ENCODE measurements around the gene NT5C3B.

Gene NT5C3B

GRCh38 chr17:41803049-41804020 is 32.7 kb downstream of the NT5C3B start:
- H3K4me3 ChIP-seq (ENCODE audit: low read length), result no peak overlapping the region
- peaks cover 12% of the 10 kb centered on the region for H3K4me1 ChIP-seq (ENCODE audit: control insufficient read depth, low read depth, low read length)
- H3K9ac ChIP-seq (ENCODE audit: low read length), result no peak overlapping the region
- H3K36me3 ChIP-seq (ENCODE audit: control insufficient read depth, low read depth, low read length), result no peaks in the 10 kb centered on the region
- no peaks in the 10 kb centered on the region for H3K9me3 ChIP-seq (ENCODE audit: control insufficient read depth, low read depth, low read length)
- no peak overlapping the region for H3K27ac ChIP-seq (ENCODE audit: low read length)
- no peaks in the 10 kb centered on the region for H3K27me3 ChIP-seq (ENCODE audit: control insufficient read depth, insufficient read depth, low read length)

GRCh38 chr17:41801374-41802271 is 34.4 kb downstream of the NT5C3B start:
- Histone ChIP-seq H3K4me3 (ENCODE audit: low read length) (peak overlapping the region; percentile 18), H3K27ac (ENCODE audit: low read length) (no peak overlapping the region)

GRCh38 chr17:41800601-41801373 is 35.2 kb downstream of the NT5C3B start:
- H3K4me3 ChIP-seq (ENCODE audit: low read length), result peak overlapping the region; percentile 18
- no peak overlapping the region for H3K9ac ChIP-seq (ENCODE audit: low read length)
- H3K9me3 ChIP-seq (ENCODE audit: control insufficient read depth, low read depth, low read length), result no peaks in the 10 kb centered on the region
- no peaks in the 10 kb centered on the region for H3K27me3 ChIP-seq (ENCODE audit: control insufficient read depth, insufficient read depth, low read length)
- H3K4me1 ChIP-seq (ENCODE audit: control insufficient read depth, low read depth, low read length), result peaks cover 12% of the 10 kb centered on the region
- H3K27ac ChIP-seq (ENCODE audit: low read length), result no peak overlapping the region
- no peaks in the 10 kb centered on the region for H3K36me3 ChIP-seq (ENCODE audit: control insufficient read depth, low read depth, low read length)

More at GRCh38 chr17:41801374-41802271, 34.4 kb downstream of the NT5C3B start:
- Histone ChIP-seq H3K9me3 (ENCODE audit: control insufficient read depth, low read depth, low read length) (no peaks in the 10 kb centered on the region), H3K27me3 (ENCODE audit: control insufficient read depth, insufficient read depth, low read length) (no peaks in the 10 kb centered on the region), H3K36me3 (ENCODE audit: control insufficient read depth, low read depth, low read length) (no peaks in the 10 kb centered on the region), H3K4me1 (ENCODE audit: control insufficient read depth, low read depth, low read length) (peaks cover 12% of the 10 kb centered on the region), H3K9ac (ENCODE audit: low read length) (no peak overlapping the region)

GRCh38 chr17:41799366-41799765 is 36.7 kb downstream of the NT5C3B start:
- Histone ChIP-seq H3K27me3 (ENCODE audit: control insufficient read depth, insufficient read depth, low read length) (peaks cover 3% of the 10 kb centered on the region), H3K4me3 (ENCODE audit: low read length) (no peak overlapping the region), H3K9me3 (ENCODE audit: control insufficient read depth, low read depth, low read length) (no peaks in the 10 kb centered on the region), H3K9ac (ENCODE audit: low read length) (no peak overlapping the region), H3K36me3 (ENCODE audit: control insufficient read depth, low read depth, low read length) (no peaks in the 10 kb centered on the region), H3K4me1 (ENCODE audit: control insufficient read depth, low read depth, low read length) (peaks cover 14% of the 10 kb centered on the region), H3K27ac (ENCODE audit: low read length) (no peak overlapping the region)

- Histone ChIP-seq H3K36me3 (ENCODE audit: control insufficient read depth, low read depth, low read length) (no peaks in the 10 kb centered on the region), H3K4me3 (ENCODE audit: low read length) (no peak overlapping the region), H3K4me1 (ENCODE audit: control insufficient read depth, low read depth, low read length) (peaks cover 33% of the 10 kb centered on the region), H3K9me3 (ENCODE audit: control insufficient read depth, low read depth, low read length) (no peaks in the 10 kb centered on the region), H3K27ac (ENCODE audit: low read length) (no peak overlapping the region), H3K27me3 (ENCODE audit: control insufficient read depth, insufficient read depth, low read length) (peaks cover 13% of the 10 kb centered on the region), H3K9ac (ENCODE audit: low read length) (no peak overlapping the region)
Measured at GRCh38 chr17:41797377-41797776, 38.7 kb downstream of the NT5C3B start.

GRCh38 chr17:41796121-41796895 is 39.7 kb downstream of the NT5C3B start:
- Histone ChIP-seq H3K27ac (ENCODE audit: low read length) (no peak overlapping the region), H3K9ac (ENCODE audit: low read length) (no peak overlapping the region), H3K9me3 (ENCODE audit: control insufficient read depth, low read depth, low read length) (no peaks in the 10 kb centered on the region), H3K36me3 (ENCODE audit: control insufficient read depth, low read depth, low read length) (no peaks in the 10 kb centered on the region), H3K4me3 (ENCODE audit: low read length) (no peak overlapping the region), H3K27me3 (ENCODE audit: control insufficient read depth, insufficient read depth, low read length) (peaks cover 13% of the 10 kb centered on the region), H3K4me1 (ENCODE audit: control insufficient read depth, low read depth, low read length) (peaks cover 32% of the 10 kb centered on the region)

GRCh38 chr17:41794540-41794975 is 41.5 kb downstream of the NT5C3B start:
- Histone ChIP-seq H3K9ac (ENCODE audit: low read length) (no peak overlapping the region), H3K4me1 (ENCODE audit: control insufficient read depth, low read depth, low read length) (peaks cover 21% of the 10 kb centered on the region), H3K27ac (ENCODE audit: low read length) (no peak overlapping the region)

GRCh38 chr17:41793784-41794539 is 42.1 kb downstream of the NT5C3B start:
- Histone ChIP-seq H3K9me3 (ENCODE audit: control insufficient read depth, low read depth, low read length) (no peaks in the 10 kb centered on the region), H3K4me3 (ENCODE audit: low read length) (peak overlapping the region; percentile 5), H3K27me3 (ENCODE audit: control insufficient read depth, insufficient read depth, low read length) (peaks cover 13% of the 10 kb centered on the region), H3K9ac (ENCODE audit: low read length) (no peak overlapping the region), H3K27ac (ENCODE audit: low read length) (no peak overlapping the region), H3K4me1 (ENCODE audit: control insufficient read depth, low read depth, low read length) (peaks cover 21% of the 10 kb centered on the region), H3K36me3 (ENCODE audit: control insufficient read depth, low read depth, low read length) (no peaks in the 10 kb centered on the region)

More at GRCh38 chr17:41794540-41794975, 41.5 kb downstream of the NT5C3B start:
- no peaks in the 10 kb centered on the region for H3K9me3 ChIP-seq (ENCODE audit: control insufficient read depth, low read depth, low read length)
- no peaks in the 10 kb centered on the region for H3K36me3 ChIP-seq (ENCODE audit: control insufficient read depth, low read depth, low read length)
- no peak overlapping the region for H3K4me3 ChIP-seq (ENCODE audit: low read length)
- H3K27me3 ChIP-seq (ENCODE audit: control insufficient read depth, insufficient read depth, low read length), result peaks cover 13% of the 10 kb centered on the region

GRCh38 chr17:41792845-41793783 is 42.9 kb downstream of the NT5C3B start:
- Histone ChIP-seq H3K4me1 (ENCODE audit: control insufficient read depth, low read depth, low read length) (peaks cover 21% of the 10 kb centered on the region), H3K9ac (ENCODE audit: low read length) (no peak overlapping the region), H3K9me3 (ENCODE audit: control insufficient read depth, low read depth, low read length) (no peaks in the 10 kb centered on the region), H3K27me3 (ENCODE audit: control insufficient read depth, insufficient read depth, low read length) (peaks cover 13% of the 10 kb centered on the region), H3K4me3 (ENCODE audit: low read length) (peak overlapping the region; percentile 5), H3K27ac (ENCODE audit: low read length) (no peak overlapping the region), H3K36me3 (ENCODE audit: control insufficient read depth, low read depth, low read length) (no peaks in the 10 kb centered on the region)
